Measurements from ENCODE around the gene CLEC2D.

DNA sequence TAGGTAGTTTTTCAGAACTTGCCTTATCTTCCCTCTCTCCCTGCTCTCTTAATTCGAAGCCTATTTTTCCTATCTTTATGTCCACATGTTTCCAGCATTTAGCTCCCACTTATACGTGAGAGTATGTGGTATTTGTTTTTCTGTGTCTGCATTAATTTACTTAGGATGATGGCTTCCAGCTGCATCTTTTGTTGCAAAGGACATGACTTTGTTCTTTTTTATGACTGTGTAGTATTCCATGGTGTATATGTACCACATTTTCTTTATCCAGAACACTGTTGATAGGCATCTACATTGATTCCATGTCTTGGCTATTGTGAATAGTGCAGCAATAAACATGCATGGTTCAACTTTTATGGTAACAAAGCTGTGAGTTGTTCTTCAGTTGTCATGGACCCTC, 7.8 kb upstream of the CLEC2D start:
- TF ChIP-seq, protein P1, sequence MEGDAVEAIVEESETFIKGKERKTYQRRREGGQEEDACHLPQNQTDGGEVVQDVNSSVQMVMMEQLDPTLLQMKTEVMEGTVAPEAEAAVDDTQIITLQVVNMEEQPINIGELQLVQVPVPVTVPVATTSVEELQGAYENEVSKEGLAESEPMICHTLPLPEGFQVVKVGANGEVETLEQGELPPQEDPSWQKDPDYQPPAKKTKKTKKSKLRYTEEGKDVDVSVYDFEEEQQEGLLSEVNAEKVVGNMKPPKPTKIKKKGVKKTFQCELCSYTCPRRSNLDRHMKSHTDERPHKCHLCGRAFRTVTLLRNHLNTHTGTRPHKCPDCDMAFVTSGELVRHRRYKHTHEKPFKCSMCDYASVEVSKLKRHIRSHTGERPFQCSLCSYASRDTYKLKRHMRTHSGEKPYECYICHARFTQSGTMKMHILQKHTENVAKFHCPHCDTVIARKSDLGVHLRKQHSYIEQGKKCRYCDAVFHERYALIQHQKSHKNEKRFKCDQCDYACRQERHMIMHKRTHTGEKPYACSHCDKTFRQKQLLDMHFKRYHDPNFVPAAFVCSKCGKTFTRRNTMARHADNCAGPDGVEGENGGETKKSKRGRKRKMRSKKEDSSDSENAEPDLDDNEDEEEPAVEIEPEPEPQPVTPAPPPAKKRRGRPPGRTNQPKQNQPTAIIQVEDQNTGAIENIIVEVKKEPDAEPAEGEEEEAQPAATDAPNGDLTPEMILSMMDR (IDR thresholded peaks at IDR 0.05) = no peak
- TF ChIP-seq POLR2A (IDR thresholded peaks at IDR 0.05) (no peak), EP300 (IDR thresholded peaks at IDR 0.05) (no peak)

Measured in ovary (tissue), 3 donors.